Activated CD8-positive, alpha-beta T cell treated with anti-CD3 and anti-CD28 coated beads for 36 hours (primary cell): ENCODE results near the gene OR7C1. TPM values are rescaled to one million over a fixed set of nuclear protein-coding genes. Genes with fewer than 3 reads are reported as not detected.

Source experiments
- ATAC-seq: fragments of 200-7000 bp; cut with Tn5 transposase; one replicate; pipeline ENCODE4 v1.10.0; 2021; ENCODE audit warnings: mild to moderate bottlenecking, moderate library complexity
- CTCF ChIA-PET: fragments of 350-600 bp; sonication (Branson Sonifier 250); formaldehyde crosslinking; loops from one replicate; lab custom pipeline; 2021; ENCODE audit warnings: antibody characterized with exemption; lab: Charles Lee
- POLR2A ChIA-PET: fragments of 350-600 bp; sonication (Branson Sonifier 250); formaldehyde crosslinking; loops from one replicate; lab custom pipeline; 2021; ENCODE audit warnings: antibody characterized with exemption; lab: Charles Lee
- DNase-seq: peaks from one replicate; pipeline ENCODE4 v3.0.0-alpha.2; 2020
- H3K27ac Mint-ChIP-seq: one replicate; pipeline ENCODE4 v1.8.0; 2021; ENCODE audit warnings: mild to moderate bottlenecking, mixed read lengths
- H3K27me3 Mint-ChIP-seq: one replicate; pipeline ENCODE4 v1.8.0; 2021; ENCODE audit warnings: mixed read lengths
- H3K36me3 Mint-ChIP-seq: one replicate; pipeline ENCODE4 v1.8.0; 2021; ENCODE audit warnings: low read depth, mixed read lengths
- H3K4me1 Mint-ChIP-seq: one replicate; pipeline ENCODE4 v1.8.0; 2021; ENCODE audit warnings: low read depth, mixed read lengths
- H3K4me3 Mint-ChIP-seq: one replicate; pipeline ENCODE4 v1.8.0; 2021; ENCODE audit warnings: mild to moderate bottlenecking, moderate library complexity, mixed read lengths
- H3K9me3 Mint-ChIP-seq: one replicate; pipeline ENCODE4 v1.8.0; 2021; ENCODE audit warnings: mixed read lengths
- intact Hi-C: fragments of 100-400 bp; cut with micrococcal nuclease; formaldehyde crosslinking; loops from one replicate; pipeline ENCODE4 v1.10.0; 2022
- total RNA-seq, 2 experiments: library from RNA; stranded (reverse); gene quantifications; one replicate each; pipeline ENCODE4 v1.2.3, GENCODE V29; 2021
- TF ChIP-seq, protein P1 (sequence below): fragments of 200-600 bp; IDR thresholded peaks from one replicate; pipeline ENCODE4 v1.8.0; 2022; ENCODE audit warnings: antibody characterized with exemption, mild to moderate bottlenecking

Gene OR7C1
- total RNA-seq, 2 experiments from 2014 or later: not detected

DNA sequence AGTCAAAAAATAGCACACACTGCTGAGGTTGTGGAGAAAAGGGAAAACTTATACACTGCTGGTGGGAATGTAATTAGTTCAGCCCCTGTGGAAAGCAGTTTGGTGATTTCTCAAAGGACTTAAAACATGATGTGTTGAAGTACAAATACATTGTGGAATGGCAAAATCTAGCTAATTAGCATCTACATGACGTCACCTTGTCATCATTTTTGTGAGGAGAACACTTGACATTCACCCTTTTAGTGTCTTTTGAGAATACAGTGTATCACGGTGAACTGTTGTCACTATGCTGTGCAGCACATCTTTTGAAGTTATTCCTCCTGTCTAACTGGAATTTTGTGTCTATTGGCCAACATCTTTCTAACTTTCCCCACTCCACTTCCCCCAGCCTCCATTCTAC is 8.2 kb upstream of the OR7C1 start:
- TF ChIP-seq, protein P1, sequence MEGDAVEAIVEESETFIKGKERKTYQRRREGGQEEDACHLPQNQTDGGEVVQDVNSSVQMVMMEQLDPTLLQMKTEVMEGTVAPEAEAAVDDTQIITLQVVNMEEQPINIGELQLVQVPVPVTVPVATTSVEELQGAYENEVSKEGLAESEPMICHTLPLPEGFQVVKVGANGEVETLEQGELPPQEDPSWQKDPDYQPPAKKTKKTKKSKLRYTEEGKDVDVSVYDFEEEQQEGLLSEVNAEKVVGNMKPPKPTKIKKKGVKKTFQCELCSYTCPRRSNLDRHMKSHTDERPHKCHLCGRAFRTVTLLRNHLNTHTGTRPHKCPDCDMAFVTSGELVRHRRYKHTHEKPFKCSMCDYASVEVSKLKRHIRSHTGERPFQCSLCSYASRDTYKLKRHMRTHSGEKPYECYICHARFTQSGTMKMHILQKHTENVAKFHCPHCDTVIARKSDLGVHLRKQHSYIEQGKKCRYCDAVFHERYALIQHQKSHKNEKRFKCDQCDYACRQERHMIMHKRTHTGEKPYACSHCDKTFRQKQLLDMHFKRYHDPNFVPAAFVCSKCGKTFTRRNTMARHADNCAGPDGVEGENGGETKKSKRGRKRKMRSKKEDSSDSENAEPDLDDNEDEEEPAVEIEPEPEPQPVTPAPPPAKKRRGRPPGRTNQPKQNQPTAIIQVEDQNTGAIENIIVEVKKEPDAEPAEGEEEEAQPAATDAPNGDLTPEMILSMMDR: no peak
- Mint-ChIP-seq H3K27me3 (peaks cover 11% of the 10 kb centered on the region), H3K27ac (no peak overlapping the region), H3K36me3 (no peaks in the 10 kb centered on the region), H3K4me1 (no peaks in the 10 kb centered on the region), H3K9me3 (no peaks in the 10 kb centered on the region), H3K4me3 (no peak overlapping the region)
- POLR2A ChIA-PET: no interaction called here
- DNase-seq: no peak
- intact Hi-C loops: no loop called here
- CTCF ChIA-PET: no interaction called here
- no peak for ATAC-seq

DNA sequence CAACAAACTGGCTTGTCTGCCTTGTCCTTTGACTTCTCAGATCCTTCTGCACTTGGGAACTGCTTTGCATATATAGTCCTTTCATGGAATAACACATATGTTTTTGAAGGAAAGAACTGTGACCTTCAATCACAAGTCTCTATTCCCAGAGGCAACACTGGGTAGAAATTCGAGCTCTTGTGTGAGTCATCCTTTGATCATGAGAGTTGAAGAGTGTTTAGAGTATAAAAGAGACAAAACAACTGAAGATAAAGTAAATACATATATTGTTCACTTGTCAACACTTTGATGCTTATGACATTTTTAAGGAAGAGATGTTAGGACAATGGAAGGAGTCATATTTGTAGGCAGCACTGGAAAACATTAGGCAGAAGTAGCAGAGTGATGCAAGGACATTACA is 5.2 kb upstream of the OR7C1 start:
- Mint-ChIP-seq H3K4me3 (no peak overlapping the region), H3K4me1 (no peaks in the 10 kb centered on the region), H3K9me3 (no peaks in the 10 kb centered on the region), H3K27ac (no peak overlapping the region), H3K36me3 (no peaks in the 10 kb centered on the region), H3K27me3 (peaks cover 13% of the 10 kb centered on the region)
- TF ChIP-seq, protein P1: no peak
- no peak for DNase-seq
- intact Hi-C loops: no loop called here
- no peak for ATAC-seq
- POLR2A ChIA-PET: no interaction called here
- CTCF ChIA-PET: no interaction called here

DNA sequence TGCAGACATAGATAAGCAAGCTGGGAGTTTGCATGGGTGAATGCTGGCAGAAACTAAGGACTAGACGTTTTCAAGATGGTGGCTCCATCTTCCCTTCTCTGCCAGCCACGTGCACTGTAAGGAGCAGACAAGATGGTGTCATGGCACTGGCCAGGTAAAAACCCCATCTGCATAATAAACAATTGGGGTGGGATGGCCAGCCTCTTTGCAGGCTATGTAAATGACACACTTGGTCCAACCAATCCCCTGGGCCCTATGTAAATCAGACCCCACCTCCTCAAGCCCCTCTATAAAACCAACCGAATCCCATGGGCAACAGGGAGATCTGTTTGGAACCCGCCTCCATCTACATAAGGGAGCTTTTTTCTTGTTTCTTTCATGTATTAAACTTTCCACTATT is 2.4 kb upstream of the OR7C1 start:
- no peaks in the 10 kb centered on the region for H3K36me3 Mint-ChIP-seq
- no peak for ATAC-seq
- H3K4me1 Mint-ChIP-seq: no peaks in the 10 kb centered on the region
- intact Hi-C loops: no loop called here
- POLR2A ChIA-PET: no interaction called here
- no peak for DNase-seq
- TF ChIP-seq, protein P1: no peak
- H3K4me3 Mint-ChIP-seq: no peak overlapping the region
- CTCF ChIA-PET: no interaction called here
- H3K27me3 Mint-ChIP-seq: peaks cover 9% of the 10 kb centered on the region
- no peaks in the 10 kb centered on the region for H3K9me3 Mint-ChIP-seq
- H3K27ac Mint-ChIP-seq: no peak overlapping the region

DNA sequence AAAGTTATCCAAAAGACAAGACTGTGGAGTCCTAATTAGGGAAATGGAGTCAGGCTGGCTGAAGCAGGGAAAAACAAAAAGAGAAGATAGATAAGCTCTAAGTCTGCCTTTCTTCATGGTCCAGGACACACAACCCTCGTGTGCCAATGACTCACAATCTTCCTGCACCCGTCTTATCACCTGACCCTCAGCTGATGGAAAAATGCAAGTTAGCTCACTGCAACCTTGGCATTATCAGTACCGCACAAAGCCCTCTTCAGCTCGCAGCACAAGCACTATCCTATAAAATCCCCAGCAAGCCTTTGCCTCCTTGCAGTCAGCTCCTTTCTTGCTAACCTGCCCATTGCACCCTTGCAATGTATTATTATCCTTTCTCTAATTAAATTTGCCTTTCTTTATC is 4.3 kb downstream of the OR7C1 start:
- H3K27ac Mint-ChIP-seq: no peak overlapping the region
- intact Hi-C loops: no loop called here
- no peaks in the 10 kb centered on the region for H3K36me3 Mint-ChIP-seq
- no peak overlapping the region for H3K4me3 Mint-ChIP-seq
- POLR2A ChIA-PET: no interaction called here
- CTCF ChIA-PET: no interaction called here
- H3K27me3 Mint-ChIP-seq: peaks cover 21% of the 10 kb centered on the region
- TF ChIP-seq, protein P1: no peak
- H3K4me1 Mint-ChIP-seq: no peaks in the 10 kb centered on the region
- ATAC-seq (no peak), DNase-seq (no peak)
- no peaks in the 10 kb centered on the region for H3K9me3 Mint-ChIP-seq

DNA sequence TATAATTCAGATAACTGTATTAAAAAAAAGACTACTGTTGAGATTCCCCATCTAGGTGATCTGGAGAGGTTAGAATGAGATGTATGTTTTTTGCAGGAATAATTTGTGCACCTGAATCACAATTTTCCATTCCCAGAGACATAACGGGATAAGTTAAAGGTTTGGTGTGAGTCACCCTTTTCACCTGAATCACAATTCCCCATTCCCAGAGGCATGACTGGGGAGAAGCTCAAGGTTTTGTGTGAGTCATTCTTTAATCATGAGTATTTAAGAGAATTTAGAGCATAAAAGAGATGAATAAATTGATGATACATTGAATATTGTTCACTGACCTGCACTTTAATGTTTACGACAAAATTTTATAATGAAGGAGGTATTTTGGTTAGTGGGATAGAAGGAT is 9.0 kb downstream of the OR7C1 start:
- Mint-ChIP-seq H3K27ac (no peak overlapping the region), H3K27me3 (peaks cover 28% of the 10 kb centered on the region), H3K4me1 (no peaks in the 10 kb centered on the region), H3K9me3 (no peaks in the 10 kb centered on the region), H3K36me3 (no peaks in the 10 kb centered on the region), H3K4me3 (no peak overlapping the region)
- ATAC-seq (no peak), DNase-seq (no peak)
- ChIA-PET POLR2A (no interaction called here), CTCF (interaction anchor here (1.3 kb wide), 1 partner anchor 40 kb away, joined by 4 read pairs; no protein-coding TSS in a partner anchor)
- TF ChIP-seq, protein P1: no peak
- intact Hi-C loops: no loop called here
